ENCODE measurements around the gene PBRM1.

- TF ChIP-seq CTCF (conservative IDR thresholded peaks at IDR 0.05) (no peak), EZH2 (IDR thresholded peaks at IDR 0.05; ENCODE audit: low read depth) (no peak)
Observed at GRCh38 chr3:52721002-52721729, 35.5 kb upstream of the PBRM1 start.
